B cell (primary cell): Measurements from ENCODE around the gene BSG. TPM values are rescaled to one million over a fixed set of nuclear protein-coding genes. Genes with fewer than 3 reads are reported as not detected.

Experiments
- ATAC-seq: fragments of 200-7000 bp; cut with Tn5 transposase; one replicate; pipeline ENCODE4 v1.10.0; 2021; ENCODE audit warnings: low read depth, mild to moderate bottlenecking, moderate number of reproducible peaks, moderate library complexity
- CTCF ChIA-PET: fragments of 350-600 bp; sonication (Branson Sonifier 250); formaldehyde crosslinking; loops from one replicate; lab custom pipeline; 2021; ENCODE audit warnings: antibody characterized with exemption, inconsistent platforms; lab: Charles Lee
- POLR2A ChIA-PET: fragments of 350-600 bp; sonication (Branson Sonifier 250); formaldehyde crosslinking; loops from one replicate; lab custom pipeline; 2021; ENCODE audit warnings: antibody characterized with exemption; lab: Charles Lee
- DNase-seq: peaks from one replicate; pipeline ENCODE4 v3.0.0; 2013
- H2AFZ ChIP-seq: 2 replicates; pipeline ENCODE4 v1.6.1; 2012; ENCODE audit warnings: mild to moderate bottlenecking, low read depth, low read length; ENCODE audit not compliant: insufficient read depth, poor library complexity, severe bottlenecking
- H3K27ac ChIP-seq, 2 donors: 1 replicate in 1 of 2; 2 replicates in 1 of 2; pipeline ENCODE4 v1.5.1; 2012 to 2013; ENCODE audit warnings: low read length in 2 of 2, mild to moderate bottlenecking in 2 of 2, moderate library complexity in 1 of 2
- H3K27me3 ChIP-seq, 4 experiments: fragments of 200-600 bp in 1 of 4; sonication (generic) in 1 of 4; replicated peaks in 1 of 4; 1 replicate in 2 of 4; 2 replicates in 2 of 4; pipeline versions ENCODE4 v1.6.1 to v1.7.0; 2013 to 2016; ENCODE audit warnings: low read length in 3 of 4, mild to moderate bottlenecking in 2 of 4, mixed read lengths in 1 of 4, moderate library complexity in 1 of 4; ENCODE audit not compliant: insufficient read depth in 4 of 4, control insufficient read depth in 3 of 4; ENCODE audit errors: control extremely low read depth in 1 of 4
- H3K36me3 ChIP-seq, 2 experiments: replicated peaks in 1 of 2; 1 replicate in 1 of 2; 2 replicates in 1 of 2; pipeline versions ENCODE4 v1.6.1 to v1.7.1; 2013; ENCODE audit warnings: low read length in 1 of 2; ENCODE audit not compliant: insufficient read depth in 2 of 2, control insufficient read depth in 1 of 2; ENCODE audit errors: control extremely low read depth in 1 of 2, extremely low read depth in 1 of 2
- H3K4me1 ChIP-seq, 2 donors: fragments of 200-600 bp in 1 of 2; sonication (generic) in 1 of 2; 1 replicate in 1 of 2; 2 replicates in 1 of 2; pipeline versions ENCODE4 v1.5.1 to v1.6.1; 2013 to 2017; ENCODE audit warnings: low read length in 2 of 2; ENCODE audit not compliant: control insufficient read depth in 2 of 2, insufficient read depth in 2 of 2
- H3K4me2 ChIP-seq: replicated peaks from 2 replicates; pipeline ENCODE3; 2012; ENCODE audit warnings: mild to moderate bottlenecking, low read depth, low read length; ENCODE audit not compliant: poor library complexity, severe bottlenecking
- H3K4me3 ChIP-seq, 5 experiments: fragments of 200-600 bp in 1 of 5; sonication (generic) in 1 of 5; 1 replicate in 3 of 5; 2 replicates in 2 of 5; pipeline versions ENCODE4 v1.5.1 to v1.7.0; 2011 to 2016; ENCODE audit warnings: low read length in 4 of 5, mild to moderate bottlenecking in 4 of 5, low read depth in 2 of 5, control low read depth in 1 of 5, moderate library complexity in 1 of 5; ENCODE audit not compliant: insufficient read depth in 1 of 5; ENCODE audit errors: control extremely low read depth in 1 of 5, extremely low read depth in 1 of 5
- H3K79me2 ChIP-seq: fragments of 200-600 bp; sonication (generic); one replicate; pipeline ENCODE4 v1.6.0; 2016; ENCODE audit warnings: low read length; ENCODE audit not compliant: control insufficient read depth, insufficient read depth
- H3K9ac ChIP-seq: fragments of 200-600 bp; sonication (generic); 2 replicates; pipeline ENCODE4 v1.6.1; 2017; ENCODE audit warnings: mild to moderate bottlenecking, low read length, moderate library complexity
- H3K9me3 ChIP-seq, 3 donors: one replicate each; pipeline versions ENCODE4 v1.6.1 to v1.7.1; 2013; ENCODE audit warnings: low read length in 2 of 3; ENCODE audit not compliant: control insufficient read depth in 2 of 3, insufficient read depth in 1 of 3; ENCODE audit errors: control extremely low read depth in 1 of 3
- H4K20me1 ChIP-seq: 2 replicates; pipeline ENCODE4 v1.6.0; 2012; ENCODE audit warnings: mild to moderate bottlenecking, low read length; ENCODE audit not compliant: insufficient read depth, control insufficient read depth, poor library complexity, severe bottlenecking
- H3K27ac Mint-ChIP-seq: one replicate; pipeline ENCODE4 v1.8.0; 2021; ENCODE audit warnings: mixed read lengths
- H3K27me3 Mint-ChIP-seq: one replicate; pipeline ENCODE4 v1.8.0; 2021; ENCODE audit warnings: mixed read lengths
- H3K4me1 Mint-ChIP-seq: one replicate; pipeline ENCODE4 v1.8.0; 2021; ENCODE audit warnings: mixed read lengths
- H3K4me3 Mint-ChIP-seq: one replicate; pipeline ENCODE4 v1.8.0; 2021; ENCODE audit warnings: mixed read lengths
- H3K9me3 Mint-ChIP-seq: one replicate; pipeline ENCODE4 v1.8.0; 2022; ENCODE audit warnings: mixed read lengths; ENCODE audit not compliant: insufficient read depth
- CTCF ChIP-seq: fragments of 200-600 bp; IDR thresholded peaks from one replicate; pipeline ENCODE4 v1.8.0; 2022; ENCODE audit warnings: antibody characterized with exemption, mild to moderate bottlenecking
- EZH2 ChIP-seq: IDR thresholded peaks from 2 replicates; pipeline ENCODE4 v1.6.1; 2012; ENCODE audit warnings: borderline replicate concordance, low read depth, mild to moderate bottlenecking, moderate library complexity, low read length; ENCODE audit not compliant: insufficient read depth, poor library complexity, severe bottlenecking
- WGBS: methylation state at CpG from one replicate; pipeline ENCODE4 v1.1.5; 2013; ENCODE audit warnings: missing lambda C conversion rate; ENCODE audit not compliant: insufficient coverage; 5-methylcytosine and 5-hydroxymethylcytosine counted together
- intact Hi-C: fragments of 100-400 bp; cut with micrococcal nuclease; formaldehyde crosslinking; loops from one replicate; pipeline ENCODE4 v1.10.0; 2022
- polyA plus RNA-seq: library from polyadenylated mRNA; depleted of rRNA; stranded (reverse); fragments of >200 nt; gene quantifications from 2 replicates; pipeline ENCODE4 v1.2.3, GENCODE V29; 2012
- total RNA-seq, 2 donors: library from RNA; stranded (reverse); fragments of 120-200 nt in 1 of 2; gene quantifications; 1 replicate in 1 of 2; 2 replicates in 1 of 2; pipeline versions ENCODE4 v1.2.3 to v1.2.4, GENCODE V29; 2013 to 2022

BSG gene
- total and polyA plus RNA-seq, 2 donors (not counting 1 experiment from before 2014, with no cell fraction given), result 82.1 to 131 TPM

- Histone ChIP-seq H3K36me3 (no peaks in the 10 kb centered on the region), H4K20me1 (no peaks in the 10 kb centered on the region), H3K4me1 (no peaks in the 10 kb centered on the region), H3K27me3 (no peaks in the 10 kb centered on the region), H3K4me3 (no peak overlapping the region), H2AFZ (no peak overlapping the region), H3K4me2 (no peak overlapping the region), H3K27ac (no peak overlapping the region), H3K79me2 (no peaks in the 10 kb centered on the region), H3K9me3 (peaks cover 0 to 36% (median 0%) of the 10 kb centered on the region in 3 donors), H3K9ac (no peak overlapping the region)
- no peak overlapping the region for H3K4me3 Mint-ChIP-seq
- 93% methylated on average over 28 of the region's 28 CpGs for WGBS
- DNase-seq, result no peak
- no peaks in the 10 kb centered on the region for H3K9me3 Mint-ChIP-seq
- H3K27me3 Mint-ChIP-seq, result no peaks in the 10 kb centered on the region
- CTCF ChIA-PET, result no interaction called here
- TF ChIP-seq EZH2, result no peak
- no peak for TF ChIP-seq CTCF
- ATAC-seq, result no peak
- no peaks in the 10 kb centered on the region for H3K4me1 Mint-ChIP-seq
- no peak overlapping the region for H3K27ac Mint-ChIP-seq
- intact Hi-C loops, result no loop called here
- POLR2A ChIA-PET, result no interaction called here
These were observed 28.9 kb downstream of the BSG start for GRCh38 chr19:601310-601709.

- CTCF ChIA-PET, result no interaction called here
These were observed 29.4 kb downstream of the BSG start for GRCh38 chr19:601790-602189.

More at GRCh38 chr19:601790-602189, 29.4 kb downstream of the BSG start:
- Histone ChIP-seq H3K9ac (no peak overlapping the region), H3K79me2 (no peaks in the 10 kb centered on the region), H3K27ac (no peak overlapping the region), H3K4me3 (no peak overlapping the region), H3K4me2 (no peak overlapping the region), H3K36me3 (no peaks in the 10 kb centered on the region), H2AFZ (no peak overlapping the region), H3K27me3 (no peaks in the 10 kb centered on the region), H3K4me1 (no peaks in the 10 kb centered on the region), H3K9me3 (peaks cover 0 to 36% (median 0%) of the 10 kb centered on the region in 3 donors), H4K20me1 (no peaks in the 10 kb centered on the region)
- Mint-ChIP-seq H3K4me1 (no peaks in the 10 kb centered on the region), H3K27me3 (no peaks in the 10 kb centered on the region), H3K9me3 (no peaks in the 10 kb centered on the region), H3K27ac (no peak overlapping the region), H3K4me3 (no peak overlapping the region)
- 83% methylated on average over 16 of the region's 25 CpGs for WGBS
- DNase-seq (no peak), ATAC-seq (no peak)
- POLR2A ChIA-PET, result no interaction called here
- intact Hi-C loops, result no loop called here
- TF ChIP-seq CTCF (no peak), EZH2 (no peak)
